Measurements from ENCODE around the gene THSD7A.

Gene THSD7A

GRCh38 chr7:11835260-11835659, 3.3 kb upstream of the THSD7A start:
- H3K4me1 ChIP-seq (ENCODE audit: insufficient read depth, low read length), result peaks cover 5% of the 10 kb centered on the region
- no peak overlapping the region for H3K9ac ChIP-seq (ENCODE audit: low read length)
- no peaks in the 10 kb centered on the region for H3K36me3 ChIP-seq (ENCODE audit: insufficient read depth, low read length)
- no peak overlapping the region for H3K4me3 ChIP-seq (ENCODE audit: low read depth in 1 of 2, low read length in 2 of 2)
- no peaks in the 10 kb centered on the region for H3K9me3 ChIP-seq (ENCODE audit: low read length)
- no peak overlapping the region for H3K27ac ChIP-seq (ENCODE audit: low read depth, low read length)
- H3K27me3 ChIP-seq (ENCODE audit: control insufficient read depth in 1 of 2, insufficient read depth in 2 of 2, low read length in 2 of 2), result no peaks in the 10 kb centered on the region

GRCh38 chr7:11833431-11833830, 1.4 kb upstream of the THSD7A start:
- Histone ChIP-seq H3K4me3 (ENCODE audit: low read depth in 1 of 2, low read length in 2 of 2) (no peak overlapping the region), H3K27me3 (ENCODE audit: control insufficient read depth in 1 of 2, insufficient read depth in 2 of 2, low read length in 2 of 2) (no peaks in the 10 kb centered on the region), H3K9me3 (ENCODE audit: low read length) (no peaks in the 10 kb centered on the region), H3K36me3 (ENCODE audit: insufficient read depth, low read length) (no peaks in the 10 kb centered on the region), H3K4me1 (ENCODE audit: insufficient read depth, low read length) (peaks cover 8% of the 10 kb centered on the region), H3K9ac (ENCODE audit: low read length) (no peak overlapping the region), H3K27ac (ENCODE audit: low read depth, low read length) (no peak overlapping the region)

- Histone ChIP-seq H3K4me1 (ENCODE audit: insufficient read depth, low read length) (peaks cover 8% of the 10 kb centered on the region), H3K4me3 (ENCODE audit: low read depth in 1 of 2, low read length in 2 of 2) (peak overlapping the region; percentile 70 to 83), H3K27ac (ENCODE audit: low read depth, low read length) (peak overlapping the region; percentile 61), H3K9ac (ENCODE audit: low read length) (peak overlapping the region; percentile 47), H3K27me3 (ENCODE audit: control insufficient read depth in 1 of 2, insufficient read depth in 2 of 2, low read length in 2 of 2) (no peaks in the 10 kb centered on the region), H3K9me3 (ENCODE audit: low read length) (no peaks in the 10 kb centered on the region), H3K36me3 (ENCODE audit: insufficient read depth, low read length) (no peaks in the 10 kb centered on the region)
Measured at GRCh38 chr7:11831156-11831735, 752 bp downstream of the THSD7A start.

GRCh38 chr7:11830582-11831155, 1.3 kb downstream of the THSD7A start:
- no peak overlapping the region for H3K27ac ChIP-seq (ENCODE audit: low read depth, low read length)

GRCh38 chr7:11829954-11830353, 2.0 kb downstream of the THSD7A start:
- no peaks in the 10 kb centered on the region for H3K36me3 ChIP-seq (ENCODE audit: insufficient read depth, low read length)
- peak overlapping the region in 1 of 2 donors; percentile 83 for H3K4me3 ChIP-seq (ENCODE audit: low read depth in 1 of 2, low read length in 2 of 2)
- no peak overlapping the region for H3K9ac ChIP-seq (ENCODE audit: low read length)
- H3K4me1 ChIP-seq (ENCODE audit: insufficient read depth, low read length), result peaks cover 8% of the 10 kb centered on the region
- H3K27ac ChIP-seq (ENCODE audit: low read depth, low read length), result no peak overlapping the region
- no peaks in the 10 kb centered on the region for H3K27me3 ChIP-seq (ENCODE audit: control insufficient read depth in 1 of 2, insufficient read depth in 2 of 2, low read length in 2 of 2)
- H3K9me3 ChIP-seq (ENCODE audit: low read length), result no peaks in the 10 kb centered on the region

More at GRCh38 chr7:11830582-11831155, 1.3 kb downstream of the THSD7A start:
- Histone ChIP-seq H3K27me3 (ENCODE audit: control insufficient read depth in 1 of 2, insufficient read depth in 2 of 2, low read length in 2 of 2) (no peaks in the 10 kb centered on the region), H3K9ac (ENCODE audit: low read length) (peak overlapping the region; percentile 47), H3K4me1 (ENCODE audit: insufficient read depth, low read length) (peaks cover 8% of the 10 kb centered on the region), H3K36me3 (ENCODE audit: insufficient read depth, low read length) (no peaks in the 10 kb centered on the region), H3K9me3 (ENCODE audit: low read length) (no peaks in the 10 kb centered on the region), H3K4me3 (ENCODE audit: low read depth in 1 of 2, low read length in 2 of 2) (peak overlapping the region; percentile 70 to 83)

- no peak overlapping the region for H3K9ac ChIP-seq (ENCODE audit: low read length)
- no peaks in the 10 kb centered on the region for H3K27me3 ChIP-seq (ENCODE audit: control insufficient read depth in 1 of 2, insufficient read depth in 2 of 2, low read length in 2 of 2)
- no peak overlapping the region for H3K27ac ChIP-seq (ENCODE audit: low read depth, low read length)
- no peaks in the 10 kb centered on the region for H3K9me3 ChIP-seq (ENCODE audit: low read length)
- H3K4me1 ChIP-seq (ENCODE audit: insufficient read depth, low read length), result no peaks in the 10 kb centered on the region
- H3K36me3 ChIP-seq (ENCODE audit: insufficient read depth, low read length), result no peaks in the 10 kb centered on the region
- H3K4me3 ChIP-seq (ENCODE audit: low read depth in 1 of 2, low read length in 2 of 2), result no peak overlapping the region
Measured at GRCh38 chr7:11819947-11820346, 12.1 kb downstream of the THSD7A start.

GRCh38 chr7:11819271-11819670, 12.7 kb downstream of the THSD7A start:
- H3K4me3 ChIP-seq (ENCODE audit: low read depth in 1 of 2, low read length in 2 of 2), result no peak overlapping the region

GRCh38 chr7:11818281-11818680, 13.7 kb downstream of the THSD7A start:
- Histone ChIP-seq H3K9ac (ENCODE audit: low read length) (no peak overlapping the region), H3K9me3 (ENCODE audit: low read length) (no peaks in the 10 kb centered on the region), H3K27me3 (ENCODE audit: control insufficient read depth in 1 of 2, insufficient read depth in 2 of 2, low read length in 2 of 2) (no peaks in the 10 kb centered on the region), H3K27ac (ENCODE audit: low read depth, low read length) (no peak overlapping the region), H3K36me3 (ENCODE audit: insufficient read depth, low read length) (no peaks in the 10 kb centered on the region), H3K4me1 (ENCODE audit: insufficient read depth, low read length) (no peaks in the 10 kb centered on the region), H3K4me3 (ENCODE audit: low read depth in 1 of 2, low read length in 2 of 2) (no peak overlapping the region)

More at GRCh38 chr7:11819271-11819670, 12.7 kb downstream of the THSD7A start:
- H3K27ac ChIP-seq (ENCODE audit: low read depth, low read length), result no peak overlapping the region
- H3K27me3 ChIP-seq (ENCODE audit: control insufficient read depth in 1 of 2, insufficient read depth in 2 of 2, low read length in 2 of 2), result no peaks in the 10 kb centered on the region
- no peaks in the 10 kb centered on the region for H3K9me3 ChIP-seq (ENCODE audit: low read length)
- no peak overlapping the region for H3K9ac ChIP-seq (ENCODE audit: low read length)
- H3K36me3 ChIP-seq (ENCODE audit: insufficient read depth, low read length), result no peaks in the 10 kb centered on the region
- H3K4me1 ChIP-seq (ENCODE audit: insufficient read depth, low read length), result no peaks in the 10 kb centered on the region

GRCh38 chr7:11817111-11817740, 14.8 kb downstream of the THSD7A start:
- H3K4me3 ChIP-seq (ENCODE audit: low read depth in 1 of 2, low read length in 2 of 2), result no peak overlapping the region
- H3K4me1 ChIP-seq (ENCODE audit: insufficient read depth, low read length), result no peaks in the 10 kb centered on the region
- H3K27me3 ChIP-seq (ENCODE audit: control insufficient read depth in 1 of 2, insufficient read depth in 2 of 2, low read length in 2 of 2), result no peaks in the 10 kb centered on the region
- no peak overlapping the region for H3K27ac ChIP-seq (ENCODE audit: low read depth, low read length)
- no peak overlapping the region for H3K9ac ChIP-seq (ENCODE audit: low read length)
- no peaks in the 10 kb centered on the region for H3K36me3 ChIP-seq (ENCODE audit: insufficient read depth, low read length)
- H3K9me3 ChIP-seq (ENCODE audit: low read length), result no peaks in the 10 kb centered on the region

- no peak overlapping the region for H3K4me3 ChIP-seq (ENCODE audit: low read depth in 1 of 2, low read length in 2 of 2)
Measured at GRCh38 chr7:11811709-11812108, 20.3 kb downstream of the THSD7A start.

GRCh38 chr7:11810043-11810625, 21.9 kb downstream of the THSD7A start:
- H3K27me3 ChIP-seq (ENCODE audit: control insufficient read depth in 1 of 2, insufficient read depth in 2 of 2, low read length in 2 of 2), result no peaks in the 10 kb centered on the region
- H3K4me1 ChIP-seq (ENCODE audit: insufficient read depth, low read length), result no peaks in the 10 kb centered on the region
- H3K9ac ChIP-seq (ENCODE audit: low read length), result no peak overlapping the region
- H3K36me3 ChIP-seq (ENCODE audit: insufficient read depth, low read length), result no peaks in the 10 kb centered on the region
- no peak overlapping the region for H3K4me3 ChIP-seq (ENCODE audit: low read depth in 1 of 2, low read length in 2 of 2)
- H3K9me3 ChIP-seq (ENCODE audit: low read length), result no peaks in the 10 kb centered on the region
- H3K27ac ChIP-seq (ENCODE audit: low read depth, low read length), result no peak overlapping the region

More at GRCh38 chr7:11811709-11812108, 20.3 kb downstream of the THSD7A start:
- Histone ChIP-seq H3K9me3 (ENCODE audit: low read length) (no peaks in the 10 kb centered on the region), H3K9ac (ENCODE audit: low read length) (no peak overlapping the region), H3K27me3 (ENCODE audit: control insufficient read depth in 1 of 2, insufficient read depth in 2 of 2, low read length in 2 of 2) (no peaks in the 10 kb centered on the region), H3K27ac (ENCODE audit: low read depth, low read length) (no peak overlapping the region), H3K36me3 (ENCODE audit: insufficient read depth, low read length) (no peaks in the 10 kb centered on the region), H3K4me1 (ENCODE audit: insufficient read depth, low read length) (no peaks in the 10 kb centered on the region)

Data from muscle layer of colon (tissue), 2 donors.